WI38 (cell line): ENCODE measurements around the gene SH3BGR.

Experiments
- H3K4me3 ChIP-seq: 2 replicates; pipeline ENCODE4 v1.5.1; 2011; ENCODE audit warnings: low read depth, mild to moderate bottlenecking, control low read depth, low read length
- TF ChIP-seq, protein P1 (sequence below): IDR thresholded peaks from 2 replicates; pipeline ENCODE4 v1.5.1; 2012; ENCODE audit warnings: low read depth, mild to moderate bottlenecking, control low read depth, low read length

The SH3BGR gene

DNA sequence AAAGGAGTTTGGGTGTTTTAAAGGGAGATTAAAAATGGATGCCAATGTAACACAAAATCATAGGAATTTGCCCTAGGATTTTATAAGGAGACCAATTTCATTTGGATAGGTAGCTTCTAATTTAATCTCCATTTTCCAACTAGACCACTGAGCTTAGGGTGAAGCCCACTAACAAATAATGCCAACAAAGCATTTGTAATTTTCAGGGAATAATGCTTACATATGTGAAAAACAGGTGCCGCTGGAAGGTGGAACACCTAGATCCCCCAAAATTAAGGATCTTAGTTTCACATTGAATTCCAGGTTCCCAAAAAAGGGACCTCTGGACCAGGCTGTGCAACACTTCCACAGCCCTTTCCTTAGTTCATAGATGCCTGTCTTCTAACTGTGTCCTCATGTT is 94.8 kb downstream of the SH3BGR start:
- TF ChIP-seq, protein P1, sequence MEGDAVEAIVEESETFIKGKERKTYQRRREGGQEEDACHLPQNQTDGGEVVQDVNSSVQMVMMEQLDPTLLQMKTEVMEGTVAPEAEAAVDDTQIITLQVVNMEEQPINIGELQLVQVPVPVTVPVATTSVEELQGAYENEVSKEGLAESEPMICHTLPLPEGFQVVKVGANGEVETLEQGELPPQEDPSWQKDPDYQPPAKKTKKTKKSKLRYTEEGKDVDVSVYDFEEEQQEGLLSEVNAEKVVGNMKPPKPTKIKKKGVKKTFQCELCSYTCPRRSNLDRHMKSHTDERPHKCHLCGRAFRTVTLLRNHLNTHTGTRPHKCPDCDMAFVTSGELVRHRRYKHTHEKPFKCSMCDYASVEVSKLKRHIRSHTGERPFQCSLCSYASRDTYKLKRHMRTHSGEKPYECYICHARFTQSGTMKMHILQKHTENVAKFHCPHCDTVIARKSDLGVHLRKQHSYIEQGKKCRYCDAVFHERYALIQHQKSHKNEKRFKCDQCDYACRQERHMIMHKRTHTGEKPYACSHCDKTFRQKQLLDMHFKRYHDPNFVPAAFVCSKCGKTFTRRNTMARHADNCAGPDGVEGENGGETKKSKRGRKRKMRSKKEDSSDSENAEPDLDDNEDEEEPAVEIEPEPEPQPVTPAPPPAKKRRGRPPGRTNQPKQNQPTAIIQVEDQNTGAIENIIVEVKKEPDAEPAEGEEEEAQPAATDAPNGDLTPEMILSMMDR: no peak
- H3K4me3 ChIP-seq: no peak overlapping the region

DNA sequence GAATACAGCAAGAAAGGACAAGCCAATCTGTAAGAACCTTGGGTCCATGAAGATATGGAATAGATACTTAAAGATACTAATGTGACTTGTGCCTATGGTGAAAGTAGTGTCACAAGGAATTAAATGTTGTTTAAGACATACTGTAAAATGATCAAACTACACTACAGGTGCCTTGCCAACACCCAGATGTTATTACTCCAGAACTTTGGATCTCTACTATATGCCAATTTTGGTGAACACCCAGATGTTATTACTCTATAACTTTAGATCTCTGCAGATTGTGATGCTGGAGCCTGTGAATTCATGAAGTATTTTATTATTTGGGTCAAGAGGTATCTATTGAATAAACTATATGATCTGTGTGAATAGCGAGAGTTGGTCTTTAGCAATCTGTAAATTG is 101.1 kb downstream of the SH3BGR start:
- no peak overlapping the region for H3K4me3 ChIP-seq
- TF ChIP-seq, protein P1: no peak

DNA sequence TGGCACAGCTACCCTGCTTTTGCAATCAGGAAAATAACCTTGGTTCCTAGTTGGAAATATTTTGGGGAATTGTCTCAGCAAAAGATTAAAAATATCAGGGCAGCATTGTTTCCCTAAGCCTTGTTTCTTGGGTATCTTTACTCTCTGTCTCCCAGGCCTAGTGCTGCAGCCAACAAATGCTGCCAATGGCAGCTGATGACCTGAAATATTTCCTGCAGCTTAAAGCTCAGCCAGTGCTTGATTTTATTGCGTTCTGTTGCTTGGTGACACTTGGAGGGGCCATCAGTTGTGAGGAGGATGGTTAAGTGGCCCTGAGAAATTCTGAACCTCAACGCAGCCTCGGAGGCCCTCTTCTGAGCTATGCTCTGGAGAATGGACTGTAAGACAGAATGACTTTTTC is 101.6 kb downstream of the SH3BGR start:
- no peak overlapping the region for H3K4me3 ChIP-seq
- TF ChIP-seq, protein P1: no peak

DNA sequence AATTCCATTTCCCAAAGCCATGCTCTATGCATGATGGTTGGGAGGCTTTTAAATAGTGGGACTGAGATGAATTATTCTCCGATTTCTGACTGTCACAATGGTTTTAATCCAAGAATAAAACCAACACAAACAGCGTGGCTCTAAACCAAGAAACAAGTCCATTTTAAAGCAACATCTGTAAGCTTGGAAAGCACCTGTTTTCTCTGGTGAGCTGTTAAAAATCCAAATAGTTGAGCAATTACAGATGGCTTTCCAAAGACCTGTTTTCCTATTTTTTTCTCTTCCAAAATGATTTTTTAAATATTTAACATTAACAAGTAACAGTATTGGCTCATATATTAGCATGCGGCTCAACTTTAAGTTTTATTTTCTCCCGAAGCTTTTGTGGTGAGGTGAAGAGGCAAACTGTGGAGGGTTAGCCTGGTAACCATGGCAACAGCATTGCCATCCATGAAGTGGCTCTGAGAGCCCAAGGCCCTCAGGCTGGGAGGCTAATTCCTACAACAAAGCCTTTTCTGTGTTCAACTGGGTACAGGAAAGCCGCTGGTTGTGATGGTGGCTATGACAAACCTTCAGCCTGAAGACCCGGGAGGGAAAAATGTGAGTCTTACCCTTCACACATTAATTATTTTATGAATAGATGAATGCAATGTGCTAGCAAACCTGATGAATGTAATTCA is 104.3 kb downstream of the SH3BGR start:
- TF ChIP-seq, protein P1: no peak
- H3K4me3 ChIP-seq: no peak overlapping the region

DNA sequence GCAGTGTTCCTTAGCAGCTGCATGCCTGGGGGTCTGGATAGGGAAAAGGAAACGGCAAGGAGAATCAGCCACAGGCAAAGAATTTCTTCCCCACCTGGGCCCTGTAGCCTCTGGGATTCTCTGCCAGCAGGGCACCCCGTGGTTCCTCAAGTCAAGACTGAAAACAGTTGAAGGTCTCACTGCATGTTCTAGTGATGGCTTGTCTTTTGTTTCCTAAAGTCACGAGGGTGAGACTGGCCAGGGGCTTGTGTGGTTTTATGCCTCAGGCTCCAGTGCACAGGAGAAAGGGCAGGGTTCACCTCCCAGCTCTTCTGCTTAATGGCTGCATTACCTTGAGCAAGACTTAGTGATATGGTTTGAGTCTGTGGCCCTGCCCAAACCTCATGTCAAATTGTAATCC is 107.7 kb downstream of the SH3BGR start:
- TF ChIP-seq, protein P1: no peak
- no peak overlapping the region for H3K4me3 ChIP-seq

DNA sequence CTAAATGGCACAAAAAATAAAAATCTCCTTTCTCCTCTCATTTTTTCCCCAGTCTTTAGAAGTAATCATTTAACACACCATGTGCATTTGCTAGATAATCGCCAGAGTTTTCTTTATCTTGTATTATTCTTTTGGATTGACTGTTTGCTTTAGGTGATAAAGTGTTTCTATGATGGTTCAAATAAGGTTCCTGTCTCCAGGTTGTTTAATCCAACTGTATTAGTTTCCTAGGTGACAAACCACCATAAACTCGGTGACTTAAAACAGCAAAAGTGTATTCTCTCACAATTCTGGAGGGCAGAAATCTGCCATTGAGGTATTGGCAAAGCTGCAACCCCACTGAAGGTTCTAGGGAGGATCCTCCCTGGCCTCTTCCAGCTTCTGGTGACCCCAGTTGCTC is 109.4 kb downstream of the SH3BGR start:
- TF ChIP-seq, protein P1: no peak
- no peak overlapping the region for H3K4me3 ChIP-seq

DNA sequence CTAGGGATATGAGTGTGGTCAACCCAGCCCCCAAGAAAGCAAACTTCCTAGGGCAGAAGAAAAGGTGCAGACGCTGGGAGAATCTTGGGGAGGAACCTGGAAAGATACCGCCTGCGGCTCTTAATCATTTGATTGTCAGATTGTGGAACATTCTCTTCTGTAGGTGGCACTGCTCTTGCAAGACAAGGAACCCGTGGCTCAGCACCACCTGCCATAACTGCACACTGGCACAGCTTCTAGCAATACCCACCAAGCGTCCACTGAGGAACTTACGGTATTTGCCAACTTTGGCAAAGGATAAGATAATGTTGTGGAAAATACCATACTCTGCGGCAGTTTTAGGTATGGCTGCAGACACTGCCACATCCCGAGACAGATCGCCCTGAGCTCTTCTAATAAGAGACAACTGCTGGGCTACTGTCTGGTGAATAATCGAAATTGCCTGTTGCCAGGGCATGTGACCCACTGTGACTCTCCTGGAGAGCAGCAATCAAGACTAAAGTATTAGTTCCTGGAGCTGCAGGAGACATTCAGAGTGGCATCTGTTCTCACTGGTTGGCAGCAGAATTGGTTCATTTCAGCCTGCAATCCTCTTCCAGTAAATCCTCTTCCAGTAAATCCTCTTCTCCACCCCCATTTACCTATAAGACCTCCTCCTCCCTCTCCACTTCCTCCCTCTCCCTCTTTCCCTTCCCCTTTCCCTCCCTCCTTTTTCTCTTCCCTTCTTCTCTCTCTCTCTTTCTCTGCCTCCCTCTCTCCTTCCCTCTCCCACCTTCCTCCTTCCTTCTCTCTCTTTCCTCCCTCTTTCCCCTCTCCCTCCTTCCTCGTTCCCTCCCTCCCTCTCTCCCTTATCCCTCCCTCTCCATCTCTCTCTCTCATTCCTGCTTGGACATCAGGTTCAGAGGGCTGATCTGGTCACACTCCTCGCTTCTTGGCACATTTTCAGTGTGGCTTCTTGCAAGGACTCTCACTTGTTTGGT is 111.3 kb downstream of the SH3BGR start:
- TF ChIP-seq, protein P1: no peak
- no peak overlapping the region for H3K4me3 ChIP-seq
